GM06990 (cell line): ENCODE data around the gene JUP.

ENCODE experiments used
- DNase-seq: peaks from one replicate; pipeline ENCODE4 v3.0.0-alpha.2; 2011; ENCODE audit not compliant: insufficient read length; ENCODE audit errors: extremely low read depth
- H3K27me3 ChIP-seq: replicated peaks from 2 replicates; pipeline ENCODE4 v1.6.0; 2011; ENCODE audit warnings: low read length; ENCODE audit not compliant: control insufficient read depth, insufficient read depth
- H3K36me3 ChIP-seq: 2 replicates; pipeline ENCODE4 v1.5.1; 2011; ENCODE audit warnings: low read length; ENCODE audit not compliant: control insufficient read depth, insufficient read depth
- H3K4me3 ChIP-seq: replicated peaks from 2 replicates; pipeline ENCODE4 v1.5.1; 2011; ENCODE audit warnings: low read depth, mild to moderate bottlenecking, control low read depth, low read length
- CTCF ChIP-seq: IDR thresholded peaks from 2 replicates; pipeline ENCODE4 v1.5.1; 2011; ENCODE audit warnings: low read length, control low read depth, mild to moderate bottlenecking, inconsistent platforms; ENCODE audit not compliant: insufficient read depth, poor library complexity, severe bottlenecking

The JUP gene

GRCh38 chr17:41717408-41718286 lies 68.9 kb downstream of the JUP start:
- no peak for DNase-seq

GRCh38 chr17:41711669-41712400 lies 74.7 kb downstream of the JUP start, which contains the start of gene GAST:
TSS of gene GAST (plus strand) at chr17:41712331. CDS start at chr17:41715437, 3,106 bp downstream.
- no peak for TF ChIP-seq CTCF
- DNase-seq, result no peak
- H3K4me3 ChIP-seq, result no peak within 1 kb of the TSS
- H3K27me3 ChIP-seq, result no peaks in the 10 kb centered on the region; the same call in 1 of the 2 replicates
- no peaks in the 10 kb centered on the region for H3K36me3 ChIP-seq

More at GRCh38 chr17:41717408-41718286, 68.9 kb downstream of the JUP start:
- Histone ChIP-seq H3K27me3 (no peaks in the 10 kb centered on the region), H3K36me3 (no peaks in the 10 kb centered on the region), H3K4me3 (no peak overlapping the region)
- TF ChIP-seq CTCF, result no peak

- no peak for DNase-seq
- no peak overlapping the region for H3K4me3 ChIP-seq
- H3K36me3 ChIP-seq, result no peaks in the 10 kb centered on the region
- TF ChIP-seq CTCF, result no peak
- H3K27me3 ChIP-seq, result no peaks in the 10 kb centered on the region; the same call in 1 of the 2 replicates
These were observed 75.9 kb downstream of the JUP start for GRCh38 chr17:41710472-41711090.

- no peak for TF ChIP-seq CTCF
- no peak for DNase-seq
- no peaks in the 10 kb centered on the region for H3K36me3 ChIP-seq
- no peak overlapping the region for H3K4me3 ChIP-seq
- H3K27me3 ChIP-seq, result no peaks in the 10 kb centered on the region; the same call in 1 of the 2 replicates
These were observed 78.5 kb downstream of the JUP start for GRCh38 chr17:41707803-41708669.
